Right hindlimb (tissue), 1 donor: ENCODE measurements around the gene HS6ST3.

Experiments
- DNase-seq: peaks from one replicate; pipeline ENCODE4 v3.0.0-alpha.2; 2018

The HS6ST3 gene

GRCh38 chr13:96804174-96804573 is 714.3 kb downstream of the HS6ST3 start:
- DNase-seq: no peak

- DNase-seq: no peak
Observed at GRCh38 chr13:96806746-96807145, 716.8 kb downstream of the HS6ST3 start.

- no peak for DNase-seq
Observed at GRCh38 chr13:96809366-96810096, 719.6 kb downstream of the HS6ST3 start.

- no peak for DNase-seq
Observed at GRCh38 chr13:96810104-96810503, 720.2 kb downstream of the HS6ST3 start.

GRCh38 chr13:96811049-96811448 is 721.1 kb downstream of the HS6ST3 start:
- DNase-seq: no peak

GRCh38 chr13:96816261-96816660 is 726.4 kb downstream of the HS6ST3 start:
- no peak for DNase-seq

- DNase-seq: no peak
Observed at GRCh38 chr13:96816874-96817273, 727.0 kb downstream of the HS6ST3 start.

GRCh38 chr13:96817336-96817941 is 727.5 kb downstream of the HS6ST3 start:
- DNase-seq: no peak

GRCh38 chr13:96819375-96819774 is 729.5 kb downstream of the HS6ST3 start:
- DNase-seq: no peak

GRCh38 chr13:96821381-96821780 is 731.5 kb downstream of the HS6ST3 start:
- no peak for DNase-seq

- DNase-seq: no peak
Observed at GRCh38 chr13:96821971-96822370, 732.1 kb downstream of the HS6ST3 start.

- no peak for DNase-seq
Observed at GRCh38 chr13:96822895-96823294, 733.0 kb downstream of the HS6ST3 start.

GRCh38 chr13:96824140-96824539 is 734.2 kb downstream of the HS6ST3 start:
- DNase-seq: no peak

- no peak for DNase-seq
Observed at GRCh38 chr13:96825653-96826052, 735.7 kb downstream of the HS6ST3 start.

- DNase-seq: no peak
Observed at GRCh38 chr13:96834626-96835025, 744.7 kb downstream of the HS6ST3 start.

GRCh38 chr13:96835546-96835945 is 745.6 kb downstream of the HS6ST3 start:
- DNase-seq: no peak

GRCh38 chr13:96836733-96837132 is 746.8 kb downstream of the HS6ST3 start:
- DNase-seq: no peak

GRCh38 chr13:96837809-96838208 is 747.9 kb downstream of the HS6ST3 start:
- no peak for DNase-seq

- no peak for DNase-seq
Observed at GRCh38 chr13:96844195-96844594, 754.3 kb downstream of the HS6ST3 start.

- no peak for DNase-seq
Observed at GRCh38 chr13:96844616-96845015, 754.7 kb downstream of the HS6ST3 start.

- DNase-seq: no peak
Observed at GRCh38 chr13:96848286-96848685, 758.4 kb downstream of the HS6ST3 start.

- no peak for DNase-seq
Observed at GRCh38 chr13:96849091-96849490, 759.2 kb downstream of the HS6ST3 start.

- DNase-seq: no peak
Observed at GRCh38 chr13:96850538-96851145, 760.7 kb downstream of the HS6ST3 start.

- no peak for DNase-seq
Observed at GRCh38 chr13:96851856-96852445, 762.0 kb downstream of the HS6ST3 start.
